ENCODE data around the gene SFTPA1. TPM values are rescaled to one million over a fixed set of nuclear protein-coding genes. Genes with fewer than 3 reads are reported as not detected.

The SFTPA1 gene
- polyA plus RNA-seq, 3 donors = not detected

DNA sequence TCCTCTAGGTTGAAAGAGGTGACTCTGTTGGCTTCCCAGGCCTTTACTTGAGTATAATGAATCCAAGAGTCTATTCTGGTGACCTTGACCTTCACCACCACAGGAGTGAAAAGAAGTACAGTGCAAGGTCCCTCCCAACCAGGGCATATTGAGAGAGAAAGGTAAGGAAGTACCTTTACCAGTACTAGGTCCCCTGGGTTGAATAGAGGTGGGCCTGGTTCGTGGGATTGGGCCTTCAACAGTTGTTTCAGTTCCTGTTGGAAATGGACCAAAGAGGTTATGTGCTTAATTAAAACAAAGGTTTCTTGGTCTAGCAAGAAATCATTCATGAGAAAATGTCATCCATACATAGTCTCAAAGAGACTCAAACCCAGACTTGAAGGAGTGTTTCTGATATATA is 6.4 kb upstream of the SFTPA1 start:
- WGBS (ENCODE audit: insufficient coverage) = no CpG with 5 or more reads among the region's 1 CpG
- H3K4me1 Mint-ChIP-seq = peaks cover 2% of the 10 kb centered on the region
- no peaks in the 10 kb centered on the region for H3K9me3 ChIP-seq (replicated peaks in 1 of 2; ENCODE audit: control insufficient read depth in 1 of 2, insufficient read depth in 1 of 2, low read length in 2 of 2)
- H3K9ac ChIP-seq (ENCODE audit: insufficient read depth, low read length, poor library complexity, severe bottlenecking) = no peak overlapping the region
- H4K20me1 ChIP-seq (ENCODE audit: insufficient read depth, low read length) = no peaks in the 10 kb centered on the region
- H3K4me3 ChIP-seq (replicated peaks in 1 of 3; ENCODE audit: low read depth in 2 of 3, low read length in 3 of 3) = no peak overlapping the region
- no peak overlapping the region for H3K27ac ChIP-seq (ENCODE audit: low read depth in 1 of 2, low read length in 2 of 2)
- peaks cover 3 to 6% (median 5%) of the 10 kb centered on the region in 3 donors for H3K27me3 Mint-ChIP-seq (ENCODE audit: low read depth in 3 of 3)
- TF ChIP-seq, protein P1, sequence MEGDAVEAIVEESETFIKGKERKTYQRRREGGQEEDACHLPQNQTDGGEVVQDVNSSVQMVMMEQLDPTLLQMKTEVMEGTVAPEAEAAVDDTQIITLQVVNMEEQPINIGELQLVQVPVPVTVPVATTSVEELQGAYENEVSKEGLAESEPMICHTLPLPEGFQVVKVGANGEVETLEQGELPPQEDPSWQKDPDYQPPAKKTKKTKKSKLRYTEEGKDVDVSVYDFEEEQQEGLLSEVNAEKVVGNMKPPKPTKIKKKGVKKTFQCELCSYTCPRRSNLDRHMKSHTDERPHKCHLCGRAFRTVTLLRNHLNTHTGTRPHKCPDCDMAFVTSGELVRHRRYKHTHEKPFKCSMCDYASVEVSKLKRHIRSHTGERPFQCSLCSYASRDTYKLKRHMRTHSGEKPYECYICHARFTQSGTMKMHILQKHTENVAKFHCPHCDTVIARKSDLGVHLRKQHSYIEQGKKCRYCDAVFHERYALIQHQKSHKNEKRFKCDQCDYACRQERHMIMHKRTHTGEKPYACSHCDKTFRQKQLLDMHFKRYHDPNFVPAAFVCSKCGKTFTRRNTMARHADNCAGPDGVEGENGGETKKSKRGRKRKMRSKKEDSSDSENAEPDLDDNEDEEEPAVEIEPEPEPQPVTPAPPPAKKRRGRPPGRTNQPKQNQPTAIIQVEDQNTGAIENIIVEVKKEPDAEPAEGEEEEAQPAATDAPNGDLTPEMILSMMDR (IDR thresholded peaks at IDR 0.05) = no peak
- no peak overlapping the region for H3K27ac Mint-ChIP-seq
- no peaks in the 10 kb centered on the region for H3K27me3 ChIP-seq (ENCODE audit: control insufficient read depth in 2 of 2, insufficient read depth in 2 of 2, low read length in 2 of 2)
- intact Hi-C loops (cut with micrococcal nuclease) = no loop called here
- H3K4me3 Mint-ChIP-seq = no peak overlapping the region
- no peaks in the 10 kb centered on the region for H3K36me3 Mint-ChIP-seq
- peaks cover 2 to 12% (median 6%) of the 10 kb centered on the region in 7 donors for H3K9me3 Mint-ChIP-seq
- no peak overlapping the region for H3K4me2 ChIP-seq (replicated peaks; ENCODE audit: extremely low read depth, low read length, poor library complexity, severe bottlenecking)
- H3K4me1 ChIP-seq (ENCODE audit: control insufficient read depth in 1 of 2, insufficient read depth in 2 of 2, low read length in 2 of 2) = no peaks in the 10 kb centered on the region
- no peaks in the 10 kb centered on the region for H3K36me3 ChIP-seq (replicated peaks in 1 of 2; ENCODE audit: control insufficient read depth in 1 of 2, insufficient read depth in 2 of 2, low read length in 2 of 2)
- no peak for DNase-seq
- H3K79me2 ChIP-seq (ENCODE audit: insufficient read depth, low read length) = no peaks in the 10 kb centered on the region
- H2AFZ ChIP-seq (ENCODE audit: insufficient read depth, low read depth, low read length, poor library complexity, severe bottlenecking) = no peak overlapping the region

DNA sequence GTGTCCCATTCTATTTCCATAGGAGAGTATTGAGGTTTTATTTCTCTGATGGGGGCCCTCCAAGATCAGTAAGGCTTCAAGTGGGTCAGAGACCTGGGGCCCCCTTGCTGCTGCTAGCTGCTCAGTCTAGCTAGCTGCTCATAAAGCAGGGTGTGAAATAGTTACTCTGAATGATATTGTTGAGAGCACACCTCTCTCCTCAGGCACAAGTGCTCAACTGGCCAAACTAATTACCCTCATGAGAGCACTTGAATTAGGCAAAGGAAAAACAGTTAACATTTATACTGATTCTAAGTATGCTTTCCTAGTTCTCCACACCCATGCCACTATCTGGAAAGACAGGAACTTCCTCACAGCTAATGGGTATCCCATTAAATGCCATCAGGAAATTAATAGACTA is 5.4 kb upstream of the SFTPA1 start:
- no peaks in the 10 kb centered on the region for H3K9me3 ChIP-seq (replicated peaks in 1 of 2; ENCODE audit: control insufficient read depth in 1 of 2, insufficient read depth in 1 of 2, low read length in 2 of 2)
- no peak overlapping the region for H3K27ac ChIP-seq (ENCODE audit: low read depth in 1 of 2, low read length in 2 of 2)
- no peak overlapping the region for H3K4me3 Mint-ChIP-seq
- H3K4me2 ChIP-seq (replicated peaks; ENCODE audit: extremely low read depth, low read length, poor library complexity, severe bottlenecking) = no peak overlapping the region
- peaks cover 2 to 11% (median 4%) of the 10 kb centered on the region in 7 donors for H3K9me3 Mint-ChIP-seq
- intact Hi-C loops (cut with micrococcal nuclease) = no loop called here
- H3K27me3 Mint-ChIP-seq (ENCODE audit: low read depth in 3 of 3) = peaks cover 3 to 6% (median 6%) of the 10 kb centered on the region in 3 donors
- H3K27me3 ChIP-seq (ENCODE audit: control insufficient read depth in 2 of 2, insufficient read depth in 2 of 2, low read length in 2 of 2) = no peaks in the 10 kb centered on the region
- no peaks in the 10 kb centered on the region for H3K79me2 ChIP-seq (ENCODE audit: insufficient read depth, low read length)
- no peaks in the 10 kb centered on the region for H4K20me1 ChIP-seq (ENCODE audit: insufficient read depth, low read length)
- no peak overlapping the region for H3K27ac Mint-ChIP-seq
- no peaks in the 10 kb centered on the region for H3K4me1 ChIP-seq (ENCODE audit: control insufficient read depth in 1 of 2, insufficient read depth in 2 of 2, low read length in 2 of 2)
- TF ChIP-seq, protein P1 (IDR thresholded peaks at IDR 0.05) = no peak
- peaks cover 2% of the 10 kb centered on the region for H3K4me1 Mint-ChIP-seq
- H3K36me3 Mint-ChIP-seq = no peaks in the 10 kb centered on the region
- no peak overlapping the region for H2AFZ ChIP-seq (ENCODE audit: insufficient read depth, low read depth, low read length, poor library complexity, severe bottlenecking)
- H3K36me3 ChIP-seq (replicated peaks in 1 of 2; ENCODE audit: control insufficient read depth in 1 of 2, insufficient read depth in 2 of 2, low read length in 2 of 2) = no peaks in the 10 kb centered on the region
- no peak overlapping the region for H3K9ac ChIP-seq (ENCODE audit: insufficient read depth, low read length, poor library complexity, severe bottlenecking)
- DNase-seq = no peak
- no peak overlapping the region for H3K4me3 ChIP-seq (replicated peaks in 1 of 3; ENCODE audit: low read depth in 2 of 3, low read length in 3 of 3)

Data from CD14-positive monocyte (primary cell).